HEK293 (cell line): ENCODE results near the gene RASL12.

ENCODE experiments used
- CTCF ChIP-seq: fragments of 450-650 bp; formaldehyde crosslinking; IDR thresholded peaks from 2 replicates; pipeline ENCODE4 v1.5.1; 2016; ENCODE audit warnings: missing biosample characterization, missing genetic modification characterization
- GLIS1 ChIP-seq: fragments of 450-650 bp; formaldehyde crosslinking; IDR thresholded peaks from 2 replicates; pipeline ENCODE4 v1.5.1; 2016; ENCODE audit warnings: missing biosample characterization, missing genetic modification characterization
- IKZF3 ChIP-seq: fragments of 450-650 bp; IDR thresholded peaks from 2 replicates; pipeline ENCODE4 v1.5.0; 2018; ENCODE audit warnings: missing biosample characterization, mild to moderate bottlenecking, missing genetic modification characterization, moderate library complexity
- PATZ1 ChIP-seq: fragments of 450-650 bp; formaldehyde crosslinking; IDR thresholded peaks from 2 replicates; pipeline ENCODE4 v1.5.1; 2016; ENCODE audit warnings: missing biosample characterization, missing genetic modification characterization
- ZBTB20 ChIP-seq: fragments of 450-650 bp; formaldehyde crosslinking; IDR thresholded peaks from 2 replicates; pipeline ENCODE4 v1.5.1; 2016; ENCODE audit warnings: missing biosample characterization, missing genetic modification characterization
- ZBTB6 ChIP-seq: fragments of 450-650 bp; formaldehyde crosslinking; IDR thresholded peaks from 2 replicates; pipeline ENCODE4 v1.5.1; 2017; ENCODE audit warnings: missing biosample characterization, missing genetic modification characterization
- ZNF114 ChIP-seq: fragments of 450-650 bp; formaldehyde crosslinking; IDR thresholded peaks from 2 replicates; pipeline ENCODE4 v1.5.0; 2017; ENCODE audit warnings: missing biosample characterization, missing genetic modification characterization
- ZNF133 ChIP-seq: fragments of 450-650 bp; formaldehyde crosslinking; IDR thresholded peaks from 2 replicates; pipeline ENCODE4 v1.5.1; 2016; ENCODE audit warnings: missing biosample characterization, missing genetic modification characterization
- ZNF157 ChIP-seq: fragments of 450-650 bp; formaldehyde crosslinking; IDR thresholded peaks from 2 replicates; pipeline ENCODE4 v1.5.1; 2016; ENCODE audit warnings: missing biosample characterization, missing genetic modification characterization
- ZNF19 ChIP-seq: fragments of 450-650 bp; formaldehyde crosslinking; IDR thresholded peaks from 2 replicates; pipeline ENCODE4; 2016; ENCODE audit warnings: missing biosample characterization, missing genetic modification characterization, low read depth
- ZNF394 ChIP-seq: fragments of 450-650 bp; formaldehyde crosslinking; IDR thresholded peaks from 2 replicates; pipeline ENCODE4 v1.5.1; 2016; ENCODE audit warnings: missing biosample characterization, missing genetic modification characterization, mild to moderate bottlenecking, moderate library complexity, borderline replicate concordance
- ZNF473 ChIP-seq: fragments of 450-650 bp; formaldehyde crosslinking; IDR thresholded peaks from 2 replicates; pipeline ENCODE4 v1.5.1; 2017; ENCODE audit warnings: missing biosample characterization, missing genetic modification characterization
- ZNF610 ChIP-seq: fragments of 450-650 bp; formaldehyde crosslinking; IDR thresholded peaks from 2 replicates; pipeline ENCODE4 v1.5.1; 2016; ENCODE audit warnings: missing biosample characterization, missing genetic modification characterization, borderline replicate concordance
- ZNF623 ChIP-seq: fragments of 450-650 bp; formaldehyde crosslinking; IDR thresholded peaks from 2 replicates; pipeline ENCODE4 v1.5.1; 2016; ENCODE audit warnings: missing biosample characterization, missing genetic modification characterization
- ZNF624 ChIP-seq: fragments of 450-650 bp; formaldehyde crosslinking; IDR thresholded peaks from 2 replicates; pipeline ENCODE4 v1.5.1; 2017; ENCODE audit warnings: missing biosample characterization, missing genetic modification characterization
- ZNF654 ChIP-seq: fragments of 450-650 bp; formaldehyde crosslinking; IDR thresholded peaks from 2 replicates; pipeline ENCODE4 v1.5.1; 2016; ENCODE audit warnings: low read depth, missing biosample characterization, missing genetic modification characterization
- ZNF677 ChIP-seq: fragments of 450-650 bp; IDR thresholded peaks from 2 replicates; pipeline ENCODE4 v1.5.0; 2018; ENCODE audit warnings: missing biosample characterization, mild to moderate bottlenecking, missing genetic modification characterization, moderate library complexity
- ZNF707 ChIP-seq: fragments of 450-650 bp; formaldehyde crosslinking; IDR thresholded peaks from 2 replicates; pipeline ENCODE4 v1.5.1; 2016; ENCODE audit warnings: missing biosample characterization, missing genetic modification characterization
- ZNF792 ChIP-seq: fragments of 450-650 bp; formaldehyde crosslinking; IDR thresholded peaks from 2 replicates; pipeline ENCODE4 v1.5.1; 2016; ENCODE audit warnings: missing biosample characterization, missing genetic modification characterization
- ZSCAN30 ChIP-seq: fragments of 450-650 bp; IDR thresholded peaks from 2 replicates; pipeline ENCODE4 v1.5.1; 2018; ENCODE audit warnings: missing biosample characterization, mild to moderate bottlenecking, missing genetic modification characterization, moderate library complexity
- TF ChIP-seq, protein P1 (sequence below): fragments of 450-650 bp; formaldehyde crosslinking; IDR thresholded peaks from 2 replicates; pipeline ENCODE4 v1.5.1; 2016; ENCODE audit warnings: missing biosample characterization, missing genetic modification characterization
- TF ChIP-seq, protein P2 (sequence below): fragments of 450-650 bp; formaldehyde crosslinking; IDR thresholded peaks from 2 replicates; pipeline ENCODE4 v1.5.1; 2016; ENCODE audit warnings: missing biosample characterization, missing genetic modification characterization, borderline replicate concordance
- TF ChIP-seq, protein P3 (sequence below): fragments of 450-650 bp; formaldehyde crosslinking; IDR thresholded peaks from 2 replicates; pipeline ENCODE4 v1.5.1; 2016; ENCODE audit warnings: missing biosample characterization, missing genetic modification characterization
- TF ChIP-seq, protein P4 (sequence below): fragments of 450-650 bp; formaldehyde crosslinking; IDR thresholded peaks from 2 replicates; pipeline ENCODE4; 2016; ENCODE audit warnings: missing biosample characterization, missing genetic modification characterization

Gene RASL12

DNA sequence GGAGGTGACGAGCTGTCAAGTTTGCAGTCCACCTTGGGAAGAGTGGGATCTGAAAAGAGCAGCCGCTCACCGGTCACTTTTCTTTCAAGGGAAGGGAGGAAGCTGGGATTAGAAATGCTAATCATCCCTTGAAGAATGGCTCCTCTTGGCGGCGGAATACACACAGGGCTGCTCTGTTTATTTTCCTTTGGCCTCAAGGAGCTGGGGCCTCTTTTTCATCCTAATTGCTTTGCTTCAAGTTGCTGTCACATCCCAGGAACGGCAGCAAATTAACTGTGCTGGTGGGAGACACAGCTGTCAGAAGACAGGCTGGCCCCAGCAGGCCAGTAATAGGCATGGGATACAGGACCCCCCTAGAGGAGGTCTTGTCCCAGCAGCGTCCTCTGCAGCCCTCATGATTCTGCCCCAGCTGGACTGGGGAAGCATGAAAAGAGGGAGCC is 15.5 kb upstream of the RASL12 start (continued):
- TF ChIP-seq ZNF624 (tag by site-specific recombination) (no peak), ZNF654 (tag by site-specific recombination) (peak; percentile 42), ZNF19 (tag by site-specific recombination) (no peak), ZBTB6 (no peak), ZNF792 (tag by site-specific recombination) (no peak), GLIS1 (tag by site-specific recombination) (peak; percentile 67), ZNF610 (tag by site-specific recombination) (no peak), ZNF473 (no peak), IKZF3 (tag by site-specific recombination) (peak; percentile 47), ZNF133 (no peak), ZNF114 (tag by site-specific recombination) (no peak), ZBTB20 (no peak), ZSCAN30 (peak; percentile 51; the same call in 1 of the 2 replicates), PATZ1 (tag by site-specific recombination) (no peak), CTCF (tag by site-specific recombination) (0 out of 2 replicates have a peak, but pooled peaks have one; percentile 30), ZNF623 (no peak), ZNF677 (0 out of 2 replicates have a peak, but pooled peaks have one; percentile 14), ZNF157 (tag by site-specific recombination) (no peak), ZNF394 (tag by site-specific recombination) (no peak), ZNF707 (no peak)
- TF ChIP-seq, protein P1, sequence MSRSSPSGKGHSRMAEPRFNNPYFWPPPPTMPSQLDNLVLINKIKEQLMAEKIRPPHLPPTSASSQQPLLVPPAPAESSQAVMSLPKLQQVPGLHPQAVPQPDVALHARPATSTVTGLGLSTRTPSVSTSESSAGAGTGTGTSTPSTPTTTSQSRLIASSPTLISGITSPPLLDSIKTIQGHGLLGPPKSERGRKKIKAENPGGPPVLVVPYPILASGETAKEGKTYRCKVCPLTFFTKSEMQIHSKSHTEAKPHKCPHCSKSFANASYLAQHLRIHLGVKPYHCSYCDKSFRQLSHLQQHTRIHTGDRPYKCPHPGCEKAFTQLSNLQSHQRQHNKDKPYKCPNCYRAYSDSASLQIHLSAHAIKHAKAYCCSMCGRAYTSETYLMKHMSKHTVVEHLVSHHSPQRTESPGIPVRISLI (tag by site-specific recombination), result no peak
- TF ChIP-seq, protein P2, sequence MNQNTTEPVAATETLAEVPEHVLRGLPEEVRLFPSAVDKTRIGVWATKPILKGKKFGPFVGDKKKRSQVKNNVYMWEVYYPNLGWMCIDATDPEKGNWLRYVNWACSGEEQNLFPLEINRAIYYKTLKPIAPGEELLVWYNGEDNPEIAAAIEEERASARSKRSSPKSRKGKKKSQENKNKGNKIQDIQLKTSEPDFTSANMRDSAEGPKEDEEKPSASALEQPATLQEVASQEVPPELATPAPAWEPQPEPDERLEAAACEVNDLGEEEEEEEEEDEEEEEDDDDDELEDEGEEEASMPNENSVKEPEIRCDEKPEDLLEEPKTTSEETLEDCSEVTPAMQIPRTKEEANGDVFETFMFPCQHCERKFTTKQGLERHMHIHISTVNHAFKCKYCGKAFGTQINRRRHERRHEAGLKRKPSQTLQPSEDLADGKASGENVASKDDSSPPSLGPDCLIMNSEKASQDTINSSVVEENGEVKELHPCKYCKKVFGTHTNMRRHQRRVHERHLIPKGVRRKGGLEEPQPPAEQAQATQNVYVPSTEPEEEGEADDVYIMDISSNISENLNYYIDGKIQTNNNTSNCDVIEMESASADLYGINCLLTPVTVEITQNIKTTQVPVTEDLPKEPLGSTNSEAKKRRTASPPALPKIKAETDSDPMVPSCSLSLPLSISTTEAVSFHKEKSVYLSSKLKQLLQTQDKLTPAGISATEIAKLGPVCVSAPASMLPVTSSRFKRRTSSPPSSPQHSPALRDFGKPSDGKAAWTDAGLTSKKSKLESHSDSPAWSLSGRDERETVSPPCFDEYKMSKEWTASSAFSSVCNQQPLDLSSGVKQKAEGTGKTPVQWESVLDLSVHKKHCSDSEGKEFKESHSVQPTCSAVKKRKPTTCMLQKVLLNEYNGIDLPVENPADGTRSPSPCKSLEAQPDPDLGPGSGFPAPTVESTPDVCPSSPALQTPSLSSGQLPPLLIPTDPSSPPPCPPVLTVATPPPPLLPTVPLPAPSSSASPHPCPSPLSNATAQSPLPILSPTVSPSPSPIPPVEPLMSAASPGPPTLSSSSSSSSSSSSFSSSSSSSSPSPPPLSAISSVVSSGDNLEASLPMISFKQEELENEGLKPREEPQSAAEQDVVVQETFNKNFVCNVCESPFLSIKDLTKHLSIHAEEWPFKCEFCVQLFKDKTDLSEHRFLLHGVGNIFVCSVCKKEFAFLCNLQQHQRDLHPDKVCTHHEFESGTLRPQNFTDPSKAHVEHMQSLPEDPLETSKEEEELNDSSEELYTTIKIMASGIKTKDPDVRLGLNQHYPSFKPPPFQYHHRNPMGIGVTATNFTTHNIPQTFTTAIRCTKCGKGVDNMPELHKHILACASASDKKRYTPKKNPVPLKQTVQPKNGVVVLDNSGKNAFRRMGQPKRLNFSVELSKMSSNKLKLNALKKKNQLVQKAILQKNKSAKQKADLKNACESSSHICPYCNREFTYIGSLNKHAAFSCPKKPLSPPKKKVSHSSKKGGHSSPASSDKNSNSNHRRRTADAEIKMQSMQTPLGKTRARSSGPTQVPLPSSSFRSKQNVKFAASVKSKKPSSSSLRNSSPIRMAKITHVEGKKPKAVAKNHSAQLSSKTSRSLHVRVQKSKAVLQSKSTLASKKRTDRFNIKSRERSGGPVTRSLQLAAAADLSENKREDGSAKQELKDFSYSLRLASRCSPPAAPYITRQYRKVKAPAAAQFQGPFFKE (tag by site-specific recombination), result no peak
- TF ChIP-seq, protein P3, sequence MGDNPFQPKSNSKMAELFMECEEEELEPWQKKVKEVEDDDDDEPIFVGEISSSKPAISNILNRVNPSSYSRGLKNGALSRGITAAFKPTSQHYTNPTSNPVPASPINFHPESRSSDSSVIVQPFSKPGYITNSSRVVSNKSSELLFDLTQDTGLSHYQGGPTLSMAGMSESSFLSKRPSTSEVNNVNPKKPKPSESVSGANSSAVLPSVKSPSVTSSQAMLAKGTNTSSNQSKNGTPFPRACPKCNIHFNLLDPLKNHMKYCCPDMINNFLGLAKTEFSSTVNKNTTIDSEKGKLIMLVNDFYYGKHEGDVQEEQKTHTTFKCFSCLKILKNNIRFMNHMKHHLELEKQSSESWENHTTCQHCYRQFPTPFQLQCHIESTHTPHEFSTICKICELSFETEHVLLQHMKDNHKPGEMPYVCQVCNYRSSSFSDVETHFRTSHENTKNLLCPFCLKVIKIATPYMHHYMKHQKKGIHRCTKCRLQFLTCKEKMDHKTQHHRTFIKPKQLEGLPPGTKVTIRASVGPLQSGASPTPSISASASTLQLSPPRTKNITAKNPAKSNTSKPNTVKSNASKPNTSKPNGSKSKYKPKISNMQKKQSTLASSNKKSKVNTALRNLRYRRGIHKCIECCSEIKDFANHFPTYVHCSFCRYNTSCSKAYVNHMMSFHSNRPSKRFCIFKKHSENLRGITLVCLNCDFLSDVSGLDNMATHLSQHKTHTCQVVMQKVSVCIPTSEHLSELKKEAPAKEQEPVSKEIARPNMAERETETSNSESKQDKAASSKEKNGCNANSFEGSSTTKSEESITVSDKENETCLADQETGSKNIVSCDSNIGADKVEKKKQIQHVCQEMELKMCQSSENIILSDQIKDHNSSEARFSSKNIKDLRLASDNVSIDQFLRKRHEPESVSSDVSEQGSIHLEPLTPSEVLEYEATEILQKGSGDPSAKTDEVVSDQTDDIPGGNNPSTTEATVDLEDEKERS, result no peak
- TF ChIP-seq, protein P4, sequence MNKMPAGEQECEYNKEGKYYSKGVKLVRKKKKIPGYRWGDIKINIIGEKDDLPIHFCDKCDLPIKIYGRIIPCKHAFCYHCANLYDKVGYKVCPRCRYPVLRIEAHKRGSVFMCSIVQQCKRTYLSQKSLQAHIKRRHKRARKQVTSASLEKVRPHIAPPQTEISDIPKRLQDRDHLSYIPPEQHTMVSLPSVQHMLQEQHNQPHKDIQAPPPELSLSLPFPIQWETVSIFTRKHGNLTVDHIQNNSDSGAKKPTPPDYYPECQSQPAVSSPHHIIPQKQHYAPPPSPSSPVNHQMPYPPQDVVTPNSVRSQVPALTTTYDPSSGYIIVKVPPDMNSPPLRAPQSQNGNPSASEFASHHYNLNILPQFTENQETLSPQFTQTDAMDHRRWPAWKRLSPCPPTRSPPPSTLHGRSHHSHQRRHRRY, result no peak
